Panc1 (cell line): ENCODE results near the gene SLC43A2.
A peak's percentile ranks its signal among the peaks of the same experiment; 100 is the strongest.

Source experiments
- TCF7L2 ChIP-seq: IDR thresholded peaks from 2 replicates; pipeline ENCODE4 v1.6.1; 2011; ENCODE audit warnings: mild to moderate bottlenecking, low read depth, low read length, inconsistent platforms
- TF ChIP-seq, protein P1 (sequence below): fragments of 450-650 bp; IDR thresholded peaks from 2 replicates; pipeline ENCODE4 v1.5.1; 2017; ENCODE audit warnings: mild to moderate bottlenecking

DNA sequence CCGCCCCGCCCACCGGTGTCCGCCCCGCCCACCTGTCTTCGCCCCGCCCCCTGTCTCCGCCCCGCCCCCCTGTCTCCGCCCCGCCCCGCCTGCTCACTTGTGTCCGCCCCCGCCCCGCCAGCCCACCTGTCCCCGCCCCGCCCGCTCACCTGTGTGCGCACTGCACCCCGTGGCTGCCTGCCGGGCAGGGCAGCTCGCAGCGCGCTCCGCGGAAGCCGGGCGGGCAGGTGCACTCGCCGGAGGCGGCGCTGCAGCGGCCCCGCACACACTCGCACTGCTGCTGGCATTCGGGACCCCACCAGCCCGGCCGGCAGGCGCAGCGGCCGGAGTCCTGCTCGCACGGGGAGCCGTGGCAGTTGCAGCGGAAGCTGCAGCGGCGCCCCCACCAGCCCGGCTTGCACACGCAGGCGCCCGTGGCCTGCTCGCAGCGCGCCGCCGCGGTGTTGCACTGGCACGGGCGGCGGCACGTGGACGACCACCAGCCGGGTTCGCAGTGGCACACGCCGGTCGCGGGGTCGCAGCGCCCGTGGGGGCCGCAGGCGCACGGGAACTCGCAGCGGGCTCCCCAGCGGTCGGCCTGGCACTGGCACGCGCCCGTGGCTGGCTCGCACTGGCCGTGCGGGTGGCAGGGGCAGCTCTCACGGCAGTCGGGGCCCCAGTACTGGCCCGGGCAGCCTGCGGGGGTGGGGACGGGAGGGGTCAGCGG, 14.8 kb upstream of the SLC43A2 start:
- TF ChIP-seq, protein P1, sequence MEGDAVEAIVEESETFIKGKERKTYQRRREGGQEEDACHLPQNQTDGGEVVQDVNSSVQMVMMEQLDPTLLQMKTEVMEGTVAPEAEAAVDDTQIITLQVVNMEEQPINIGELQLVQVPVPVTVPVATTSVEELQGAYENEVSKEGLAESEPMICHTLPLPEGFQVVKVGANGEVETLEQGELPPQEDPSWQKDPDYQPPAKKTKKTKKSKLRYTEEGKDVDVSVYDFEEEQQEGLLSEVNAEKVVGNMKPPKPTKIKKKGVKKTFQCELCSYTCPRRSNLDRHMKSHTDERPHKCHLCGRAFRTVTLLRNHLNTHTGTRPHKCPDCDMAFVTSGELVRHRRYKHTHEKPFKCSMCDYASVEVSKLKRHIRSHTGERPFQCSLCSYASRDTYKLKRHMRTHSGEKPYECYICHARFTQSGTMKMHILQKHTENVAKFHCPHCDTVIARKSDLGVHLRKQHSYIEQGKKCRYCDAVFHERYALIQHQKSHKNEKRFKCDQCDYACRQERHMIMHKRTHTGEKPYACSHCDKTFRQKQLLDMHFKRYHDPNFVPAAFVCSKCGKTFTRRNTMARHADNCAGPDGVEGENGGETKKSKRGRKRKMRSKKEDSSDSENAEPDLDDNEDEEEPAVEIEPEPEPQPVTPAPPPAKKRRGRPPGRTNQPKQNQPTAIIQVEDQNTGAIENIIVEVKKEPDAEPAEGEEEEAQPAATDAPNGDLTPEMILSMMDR: peak; percentile 35; the same call in 1 of the 2 replicates
- TF ChIP-seq TCF7L2: no peak
